A673 (cell line): ENCODE measurements around the gene CNTNAP4.

Source experiments
- EZH2 ChIP-seq: fragments of 200-600 bp; sonication (generic); IDR thresholded peaks from 2 replicates; pipeline ENCODE4 v1.6.1; 2017; ENCODE audit warnings: borderline replicate concordance, low read depth, mild to moderate bottlenecking, mixed read lengths, antibody characterized with exemption, low read length; ENCODE audit not compliant: poor library complexity, severe bottlenecking
- TF ChIP-seq, protein P1 (sequence below): fragments of 300-800, 200-600 bp; sonication (generic); conservative IDR thresholded peaks from 2 replicates; pipeline ENCODE4 v1.5.1; 2017; ENCODE audit warnings: low read depth, mild to moderate bottlenecking, antibody characterized with exemption, low read length, moderate library complexity, mixed read lengths

DNA sequence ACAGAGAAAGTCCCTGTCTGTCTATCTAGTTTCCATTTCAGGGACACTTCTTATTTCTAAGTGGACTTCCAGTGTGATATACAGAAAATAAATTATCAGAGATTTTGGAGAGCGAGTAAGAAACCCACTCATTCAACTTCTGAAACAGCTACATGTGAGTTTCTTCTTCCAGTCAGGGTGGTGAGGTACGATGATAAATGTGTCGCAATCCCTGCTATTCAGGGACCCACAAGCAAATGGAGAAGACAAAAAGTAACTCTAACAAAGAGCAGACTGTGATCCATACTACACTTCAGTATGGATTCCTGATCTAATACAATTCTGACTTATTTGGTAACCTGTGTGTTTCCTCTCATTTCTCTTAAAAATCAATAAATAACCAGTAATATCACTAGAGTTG lies 16.8 kb downstream of the CNTNAP4 start:
- TF ChIP-seq, protein P1, sequence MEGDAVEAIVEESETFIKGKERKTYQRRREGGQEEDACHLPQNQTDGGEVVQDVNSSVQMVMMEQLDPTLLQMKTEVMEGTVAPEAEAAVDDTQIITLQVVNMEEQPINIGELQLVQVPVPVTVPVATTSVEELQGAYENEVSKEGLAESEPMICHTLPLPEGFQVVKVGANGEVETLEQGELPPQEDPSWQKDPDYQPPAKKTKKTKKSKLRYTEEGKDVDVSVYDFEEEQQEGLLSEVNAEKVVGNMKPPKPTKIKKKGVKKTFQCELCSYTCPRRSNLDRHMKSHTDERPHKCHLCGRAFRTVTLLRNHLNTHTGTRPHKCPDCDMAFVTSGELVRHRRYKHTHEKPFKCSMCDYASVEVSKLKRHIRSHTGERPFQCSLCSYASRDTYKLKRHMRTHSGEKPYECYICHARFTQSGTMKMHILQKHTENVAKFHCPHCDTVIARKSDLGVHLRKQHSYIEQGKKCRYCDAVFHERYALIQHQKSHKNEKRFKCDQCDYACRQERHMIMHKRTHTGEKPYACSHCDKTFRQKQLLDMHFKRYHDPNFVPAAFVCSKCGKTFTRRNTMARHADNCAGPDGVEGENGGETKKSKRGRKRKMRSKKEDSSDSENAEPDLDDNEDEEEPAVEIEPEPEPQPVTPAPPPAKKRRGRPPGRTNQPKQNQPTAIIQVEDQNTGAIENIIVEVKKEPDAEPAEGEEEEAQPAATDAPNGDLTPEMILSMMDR = no peak
- no peak for TF ChIP-seq EZH2
